ENCODE measurements around the gene ARHGEF40.

The ARHGEF40 gene

GRCh38 chr14:21098076-21098891 is 28.2 kb downstream of the ARHGEF40 start, which contains the start of gene ZNF219:
ZNF219 (minus strand) TSS chr14:21098655; CDS start chr14:21093591, 5,064 bp downstream.
- no peak for DNase-seq (ENCODE audit: low read depth in 2 of 2)

GRCh38 chr14:21098892-21099595 is 28.9 kb downstream of the ARHGEF40 start:
- DNase-seq (ENCODE audit: low read depth in 2 of 2), result no peak

GRCh38 chr14:21099596-21099985 is 29.5 kb downstream of the ARHGEF40 start:
- no peak for DNase-seq (ENCODE audit: low read depth in 2 of 2)

- DNase-seq (ENCODE audit: low read depth in 2 of 2), result no peak
Observed at GRCh38 chr14:21100931-21101330, 30.8 kb downstream of the ARHGEF40 start, which contains the start of gene TMEM253. TMEM253 (plus strand) TSS chr14:21101066; CDS start chr14:21101344, 278 bp downstream.

- DNase-seq (ENCODE audit: low read depth in 2 of 2), result no peak
Observed at GRCh38 chr14:21101802-21102413, 31.8 kb downstream of the ARHGEF40 start.

- no peak for DNase-seq (ENCODE audit: low read depth in 2 of 2)
Observed at GRCh38 chr14:21102521-21103410, 32.7 kb downstream of the ARHGEF40 start.

GRCh38 chr14:21103411-21103709 is 33.3 kb downstream of the ARHGEF40 start:
- DNase-seq (ENCODE audit: low read depth in 2 of 2), result no peak

GRCh38 chr14:21103710-21104447 is 33.8 kb downstream of the ARHGEF40 start:
- DNase-seq (ENCODE audit: low read depth in 2 of 2), result peak; percentile 80 to 88

GRCh38 chr14:21104448-21105060 is 34.5 kb downstream of the ARHGEF40 start:
- peak; percentile 30 to 43 for DNase-seq (ENCODE audit: low read depth in 2 of 2)

GRCh38 chr14:21105095-21105494 is 35.0 kb downstream of the ARHGEF40 start:
- no peak for DNase-seq (ENCODE audit: low read depth in 2 of 2)

GRCh38 chr14:21106176-21106497 is 36.0 kb downstream of the ARHGEF40 start:
- no peak for DNase-seq (ENCODE audit: low read depth in 2 of 2)

GRCh38 chr14:21106498-21107282 is 36.6 kb downstream of the ARHGEF40 start:
- peak; percentile 59 to 60 for DNase-seq (ENCODE audit: low read depth in 2 of 2)

- DNase-seq (ENCODE audit: low read depth in 2 of 2), result no peak
Observed at GRCh38 chr14:21107283-21107800, 37.2 kb downstream of the ARHGEF40 start.

GRCh38 chr14:21108791-21109190 is 38.7 kb downstream of the ARHGEF40 start:
- DNase-seq (ENCODE audit: low read depth in 2 of 2), result no peak

GRCh38 chr14:21109377-21110138 is 39.5 kb downstream of the ARHGEF40 start:
- no peak for DNase-seq (ENCODE audit: low read depth in 2 of 2)

- no peak for DNase-seq (ENCODE audit: low read depth in 2 of 2)
Observed at GRCh38 chr14:21112255-21112654, 42.2 kb downstream of the ARHGEF40 start.

- no peak for DNase-seq (ENCODE audit: low read depth in 2 of 2)
Observed at GRCh38 chr14:21113369-21113768, 43.3 kb downstream of the ARHGEF40 start.

GRCh38 chr14:21118933-21119332 is 48.8 kb downstream of the ARHGEF40 start:
- no peak for DNase-seq (ENCODE audit: low read depth in 2 of 2)

- DNase-seq (ENCODE audit: low read depth in 2 of 2), result no peak
Observed at GRCh38 chr14:21120686-21121085, 50.6 kb downstream of the ARHGEF40 start.

Data from stimulated activated CD8-positive, alpha-beta memory T cell treated with anti-CD3 and anti-CD28 coated beads, Interleukin-2, amount 100 ng/mL, for 1 hour (primary cell).